Measurements from ENCODE around the gene MYO16.

MYO16 gene

DNA sequence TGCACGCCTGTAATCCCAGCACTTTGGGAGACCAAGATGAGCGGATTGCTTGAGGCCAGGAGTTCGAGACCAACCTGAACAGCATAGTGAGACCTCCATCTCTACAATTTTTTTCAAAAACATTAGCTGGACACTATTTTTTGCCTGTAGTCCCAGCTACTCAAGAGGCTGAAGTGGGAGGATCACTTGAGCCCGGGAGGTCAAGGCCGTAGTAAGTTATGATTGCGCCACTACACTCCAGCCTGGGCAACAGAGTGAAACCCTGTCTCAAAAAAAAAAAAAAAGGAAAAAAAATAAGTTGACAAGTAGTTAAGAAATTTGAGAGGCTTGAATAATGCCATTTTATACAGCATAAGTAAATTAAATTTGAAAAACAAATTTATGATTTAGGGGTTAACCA is 330.6 kb downstream of the MYO16 start:
- TF ChIP-seq, protein P1, sequence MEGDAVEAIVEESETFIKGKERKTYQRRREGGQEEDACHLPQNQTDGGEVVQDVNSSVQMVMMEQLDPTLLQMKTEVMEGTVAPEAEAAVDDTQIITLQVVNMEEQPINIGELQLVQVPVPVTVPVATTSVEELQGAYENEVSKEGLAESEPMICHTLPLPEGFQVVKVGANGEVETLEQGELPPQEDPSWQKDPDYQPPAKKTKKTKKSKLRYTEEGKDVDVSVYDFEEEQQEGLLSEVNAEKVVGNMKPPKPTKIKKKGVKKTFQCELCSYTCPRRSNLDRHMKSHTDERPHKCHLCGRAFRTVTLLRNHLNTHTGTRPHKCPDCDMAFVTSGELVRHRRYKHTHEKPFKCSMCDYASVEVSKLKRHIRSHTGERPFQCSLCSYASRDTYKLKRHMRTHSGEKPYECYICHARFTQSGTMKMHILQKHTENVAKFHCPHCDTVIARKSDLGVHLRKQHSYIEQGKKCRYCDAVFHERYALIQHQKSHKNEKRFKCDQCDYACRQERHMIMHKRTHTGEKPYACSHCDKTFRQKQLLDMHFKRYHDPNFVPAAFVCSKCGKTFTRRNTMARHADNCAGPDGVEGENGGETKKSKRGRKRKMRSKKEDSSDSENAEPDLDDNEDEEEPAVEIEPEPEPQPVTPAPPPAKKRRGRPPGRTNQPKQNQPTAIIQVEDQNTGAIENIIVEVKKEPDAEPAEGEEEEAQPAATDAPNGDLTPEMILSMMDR (IDR thresholded peaks at IDR 0.05) = no peak
- Histone ChIP-seq H3K27me3 (no peaks in the 10 kb centered on the region), H3K27ac (peak overlapping the region; percentile 9 to 51), H3K9me3 (no peaks in the 10 kb centered on the region), H3K4me1 (peaks cover 0 to 27% (median 6%) of the 10 kb centered on the region in 4 donors), H3K36me3 (no peaks in the 10 kb centered on the region), H3K4me3 (no peak overlapping the region)
- intact Hi-C loops (cut with DNase I; ENCODE audit: low total_unique reads) = loop anchor here (5.0 kb wide), 2 partner anchors 822 to 1147 kb away; no protein-coding TSS in a partner anchor
- no peak for DNase-seq

DNA sequence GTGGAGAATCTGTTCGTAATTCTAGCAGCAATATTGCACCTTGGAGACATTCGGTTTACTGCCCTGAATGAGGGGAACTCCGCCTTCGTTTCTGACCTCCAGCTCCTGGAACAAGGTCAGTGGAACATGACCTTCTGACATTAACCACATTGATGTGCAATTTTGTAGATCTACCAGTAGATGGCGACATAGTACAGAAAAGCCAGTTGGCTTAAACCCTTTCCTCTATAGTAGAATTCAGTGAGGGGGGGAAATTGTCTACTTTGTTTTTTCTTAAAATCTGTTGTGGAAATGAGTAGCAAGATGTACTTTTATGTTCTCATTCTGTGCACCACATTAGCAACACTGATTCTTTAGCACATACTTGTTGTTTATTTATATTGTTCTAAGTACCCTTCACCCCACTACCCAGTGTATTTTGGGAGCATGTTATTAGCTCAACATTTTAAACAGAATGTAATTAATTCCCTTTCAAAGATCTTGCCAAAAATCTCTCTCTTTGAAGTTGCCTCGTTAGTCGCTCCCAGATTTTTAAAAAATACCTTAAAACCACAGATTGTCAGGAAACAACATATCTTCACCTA is 332.2 kb downstream of the MYO16 start:
- no peaks in the 10 kb centered on the region for H3K36me3 ChIP-seq
- H3K4me3 ChIP-seq = no peak overlapping the region
- no peak for DNase-seq
- no peaks in the 10 kb centered on the region for H3K27me3 ChIP-seq
- intact Hi-C loops (cut with DNase I; ENCODE audit: low total_unique reads) = loop anchor here (5.0 kb wide), 2 partner anchors 821 to 1146 kb away; no protein-coding TSS in a partner anchor
- H3K9me3 ChIP-seq = no peaks in the 10 kb centered on the region
- no peak overlapping the region for H3K27ac ChIP-seq
- peaks cover 0 to 27% (median 6%) of the 10 kb centered on the region in 4 donors for H3K4me1 ChIP-seq
- TF ChIP-seq, protein P1 (IDR thresholded peaks at IDR 0.05) = peak; percentile 84 to 85

DNA sequence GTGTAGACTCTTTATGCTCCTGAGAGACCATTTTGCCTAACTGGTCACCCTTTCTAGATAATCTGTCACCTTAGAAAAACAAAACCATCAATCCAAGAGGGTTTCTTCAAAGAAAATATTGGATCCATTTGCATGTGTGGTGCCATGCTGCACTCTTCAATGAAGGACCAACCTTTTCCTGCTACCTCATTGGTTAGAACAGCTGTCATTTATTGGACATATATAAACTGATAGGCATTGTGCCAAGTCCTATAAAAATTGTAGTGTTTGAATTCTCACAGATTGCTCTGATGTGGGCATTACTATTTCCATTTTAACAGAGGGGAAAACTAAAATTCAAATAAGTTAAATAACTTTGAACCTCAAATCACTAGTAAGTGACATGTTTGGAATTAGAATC is 333.2 kb downstream of the MYO16 start:
- Histone ChIP-seq H3K27ac (no peak overlapping the region), H3K27me3 (no peaks in the 10 kb centered on the region), H3K4me1 (peaks cover 0 to 21% (median 2%) of the 10 kb centered on the region in 4 donors), H3K9me3 (no peaks in the 10 kb centered on the region), H3K4me3 (no peak overlapping the region), H3K36me3 (no peaks in the 10 kb centered on the region)
- TF ChIP-seq, protein P1 (IDR thresholded peaks at IDR 0.05) = no peak
- no peak for DNase-seq
- intact Hi-C loops (cut with DNase I; ENCODE audit: low total_unique reads) = loop anchor here (5.0 kb wide), 2 partner anchors 820 to 1145 kb away; no protein-coding TSS in a partner anchor

DNA sequence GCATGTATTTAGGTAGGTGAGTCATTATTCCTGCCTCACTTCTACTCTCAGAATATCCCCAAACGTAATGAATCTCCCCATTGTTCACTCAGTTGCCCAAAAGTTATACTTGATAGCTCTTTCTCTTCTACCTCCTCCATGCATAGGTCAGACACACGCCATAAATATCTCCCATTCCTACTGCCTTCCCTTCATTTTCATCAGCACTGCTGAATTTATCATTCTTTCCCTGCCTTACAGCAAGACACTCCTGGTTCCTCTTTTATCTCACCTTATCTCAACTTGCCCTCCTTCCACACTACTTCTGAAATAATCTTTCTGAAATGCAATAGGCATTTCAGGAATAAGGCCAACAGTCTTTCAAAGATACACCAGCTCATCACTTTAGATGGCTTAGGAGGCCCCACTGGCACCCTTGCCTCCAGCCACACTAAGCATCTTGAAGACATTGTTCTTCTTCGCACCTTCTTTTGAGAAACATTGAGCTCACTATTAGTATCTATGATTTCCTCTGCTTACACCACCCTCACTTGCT is 333.9 kb downstream of the MYO16 start:
- no peak overlapping the region for H3K27ac ChIP-seq
- H3K36me3 ChIP-seq = no peaks in the 10 kb centered on the region
- TF ChIP-seq, protein P1 (IDR thresholded peaks at IDR 0.05) = no peak
- H3K9me3 ChIP-seq = no peaks in the 10 kb centered on the region
- intact Hi-C loops (cut with DNase I; ENCODE audit: low total_unique reads) = loop anchor here (5.0 kb wide), 2 partner anchors 819 to 1144 kb away; no protein-coding TSS in a partner anchor
- no peaks in the 10 kb centered on the region for H3K27me3 ChIP-seq
- no peak for DNase-seq
- H3K4me1 ChIP-seq = peaks cover 0 to 16% (median 0%) of the 10 kb centered on the region in 4 donors
- no peak overlapping the region for H3K4me3 ChIP-seq

DNA sequence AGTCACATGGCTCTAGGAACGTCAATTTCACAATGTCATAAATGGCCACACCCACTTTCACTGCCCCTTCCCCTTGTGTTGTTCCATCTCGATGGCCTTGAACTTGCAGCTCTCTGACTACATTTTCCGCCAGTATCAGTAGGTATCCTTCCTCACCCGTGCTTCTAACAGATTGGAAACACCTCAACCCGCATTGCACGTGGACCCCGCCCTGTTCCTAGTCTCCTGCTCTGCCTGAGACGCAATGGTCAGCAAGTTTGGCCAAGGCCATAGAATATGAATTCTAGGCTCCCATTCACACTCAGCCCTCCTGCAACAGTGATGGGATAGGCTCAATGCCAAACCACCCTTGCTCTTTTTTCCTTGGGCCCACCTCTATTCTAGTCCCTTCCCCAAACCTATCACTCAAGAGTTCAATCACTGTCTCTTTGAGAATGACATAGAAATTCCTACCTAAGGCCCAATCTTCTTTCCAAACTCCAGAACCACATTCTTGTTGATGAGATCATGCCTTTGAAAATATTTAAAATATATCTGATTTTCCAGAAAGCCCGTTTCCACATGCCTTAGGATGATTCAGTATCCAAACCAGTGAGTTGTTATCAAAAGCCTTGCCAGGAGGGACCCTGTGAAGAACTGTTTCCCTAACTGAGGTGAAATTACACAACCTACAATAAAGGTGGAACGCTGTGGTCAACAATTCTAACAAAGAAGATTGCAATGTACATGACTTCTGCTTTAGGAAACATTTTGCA is 334.6 kb downstream of the MYO16 start:
- no peak overlapping the region for H3K4me3 ChIP-seq
- H3K27me3 ChIP-seq = no peaks in the 10 kb centered on the region
- no peaks in the 10 kb centered on the region for H3K9me3 ChIP-seq
- H3K4me1 ChIP-seq = peaks cover 0 to 9% (median 0%) of the 10 kb centered on the region in 4 donors
- intact Hi-C loops (cut with DNase I; ENCODE audit: low total_unique reads) = loop anchor here (5.0 kb wide), 2 partner anchors 818 to 1143 kb away; no protein-coding TSS in a partner anchor
- DNase-seq = no peak
- TF ChIP-seq, protein P1 (IDR thresholded peaks at IDR 0.05) = no peak
- H3K36me3 ChIP-seq = no peaks in the 10 kb centered on the region
- no peak overlapping the region for H3K27ac ChIP-seq
